ENCODE results near the gene P3H2.

- no peak for TF ChIP-seq EZH2phosphoT487 (IDR thresholded peaks at IDR 0.05; ENCODE audit: low read depth, severe bottlenecking, unreplicated experiment)
- TF ChIP-seq, protein P1, sequence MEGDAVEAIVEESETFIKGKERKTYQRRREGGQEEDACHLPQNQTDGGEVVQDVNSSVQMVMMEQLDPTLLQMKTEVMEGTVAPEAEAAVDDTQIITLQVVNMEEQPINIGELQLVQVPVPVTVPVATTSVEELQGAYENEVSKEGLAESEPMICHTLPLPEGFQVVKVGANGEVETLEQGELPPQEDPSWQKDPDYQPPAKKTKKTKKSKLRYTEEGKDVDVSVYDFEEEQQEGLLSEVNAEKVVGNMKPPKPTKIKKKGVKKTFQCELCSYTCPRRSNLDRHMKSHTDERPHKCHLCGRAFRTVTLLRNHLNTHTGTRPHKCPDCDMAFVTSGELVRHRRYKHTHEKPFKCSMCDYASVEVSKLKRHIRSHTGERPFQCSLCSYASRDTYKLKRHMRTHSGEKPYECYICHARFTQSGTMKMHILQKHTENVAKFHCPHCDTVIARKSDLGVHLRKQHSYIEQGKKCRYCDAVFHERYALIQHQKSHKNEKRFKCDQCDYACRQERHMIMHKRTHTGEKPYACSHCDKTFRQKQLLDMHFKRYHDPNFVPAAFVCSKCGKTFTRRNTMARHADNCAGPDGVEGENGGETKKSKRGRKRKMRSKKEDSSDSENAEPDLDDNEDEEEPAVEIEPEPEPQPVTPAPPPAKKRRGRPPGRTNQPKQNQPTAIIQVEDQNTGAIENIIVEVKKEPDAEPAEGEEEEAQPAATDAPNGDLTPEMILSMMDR (IDR thresholded peaks at IDR 0.05; ENCODE audit: poor library complexity): no peak
Measured at GRCh38 chr3:189974359-189974758, 146.3 kb downstream of the P3H2 start.

All from hepatocyte (in vitro differentiated cells).